ENCODE measurements around the gene TMEM117.
"Not testable (repeated sequence)": the region's sequence is repeated elsewhere in the genome, so short reads cannot be mapped to it uniquely, and the experiment has no call there.

TMEM117 gene

DNA sequence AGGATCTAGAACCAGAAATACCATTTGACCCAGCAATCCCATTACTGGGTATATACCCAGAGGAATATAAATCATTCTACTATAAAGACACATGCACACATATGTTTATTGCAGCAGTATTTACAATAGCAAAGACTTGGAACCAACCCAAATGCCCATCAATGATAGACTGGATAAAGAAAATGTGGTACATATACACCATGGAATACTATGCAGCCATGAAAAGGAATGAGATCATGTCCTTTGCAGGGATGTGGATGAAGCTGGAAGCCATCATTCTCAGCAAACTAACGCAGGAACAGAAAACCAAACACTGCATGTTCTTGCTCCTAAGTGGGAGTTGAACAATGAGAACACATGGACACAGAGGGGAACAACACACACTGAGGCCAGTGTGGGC is 414.6 kb downstream of the TMEM117 start:
- not testable (repeated sequence) for H3K4me3 ChIP-seq (ENCODE audit: insufficient read depth, low read depth, low read length); H3K9me3 ChIP-seq (ENCODE audit: control insufficient read depth, low read length)

DNA sequence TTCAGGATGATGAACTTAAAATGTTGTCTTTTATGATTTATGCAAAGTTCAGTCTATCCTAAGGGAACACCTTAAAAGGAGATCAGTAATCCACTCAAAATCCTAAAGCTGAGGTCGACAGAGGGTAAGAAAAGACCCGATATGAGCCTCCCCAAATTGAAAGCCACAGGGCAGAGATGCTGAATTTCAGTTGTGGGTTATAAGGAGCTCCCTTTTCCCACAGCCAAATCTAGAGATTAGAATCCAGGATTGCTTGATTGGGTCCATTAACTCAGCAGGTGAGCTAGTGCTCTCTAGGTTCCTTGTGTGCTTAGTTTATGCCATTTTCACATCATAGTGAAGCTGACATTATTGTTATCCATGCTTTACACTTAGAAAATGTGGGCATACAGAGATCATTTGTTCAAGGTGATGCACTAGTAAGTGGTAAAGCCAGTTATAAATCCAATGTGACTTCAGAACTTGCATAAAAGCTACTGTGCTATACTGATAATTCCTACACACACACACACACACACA is 417.5 kb downstream of the TMEM117 start:
- Histone ChIP-seq H3K27ac (ENCODE audit: insufficient read depth, low read depth, low read length, poor library complexity, severe bottlenecking) (no peak overlapping the region), H3K4me3 (ENCODE audit: insufficient read depth, low read depth, low read length) (no peak overlapping the region), H3K36me3 (ENCODE audit: control insufficient read depth, insufficient read depth, low read length) (no peaks in the 10 kb centered on the region), H3K9me3 (ENCODE audit: control insufficient read depth, low read length) (no peaks in the 10 kb centered on the region), H3K27me3 (ENCODE audit: control insufficient read depth, insufficient read depth, low read length, poor library complexity, severe bottlenecking) (no peaks in the 10 kb centered on the region), H3K4me1 (ENCODE audit: control insufficient read depth, insufficient read depth, low read length) (no peaks in the 10 kb centered on the region)
- WGBS, 2 experiments = 80 to 85% methylated on average over 1 to 2 of the region's 2 CpGs

More for the DNA sequence above, 414.6 kb downstream of the TMEM117 start:
- H3K27me3 ChIP-seq (ENCODE audit: control insufficient read depth, insufficient read depth, low read length, poor library complexity, severe bottlenecking); H3K36me3 ChIP-seq (ENCODE audit: control insufficient read depth, insufficient read depth, low read length); H3K4me1 ChIP-seq (ENCODE audit: control insufficient read depth, insufficient read depth, low read length); H3K27ac ChIP-seq (ENCODE audit: insufficient read depth, low read depth, low read length, poor library complexity, severe bottlenecking): not testable (repeated sequence)
- 93 to 96% methylated on average over 1 of the region's 1 CpG for WGBS, 2 experiments

- Histone ChIP-seq H3K27ac (ENCODE audit: insufficient read depth, low read depth, low read length, poor library complexity, severe bottlenecking) (no peak overlapping the region), H3K27me3 (ENCODE audit: control insufficient read depth, insufficient read depth, low read length, poor library complexity, severe bottlenecking) (no peaks in the 10 kb centered on the region), H3K9me3 (ENCODE audit: control insufficient read depth, low read length) (no peaks in the 10 kb centered on the region), H3K36me3 (ENCODE audit: control insufficient read depth, insufficient read depth, low read length) (no peaks in the 10 kb centered on the region), H3K4me1 (ENCODE audit: control insufficient read depth, insufficient read depth, low read length) (no peaks in the 10 kb centered on the region), H3K4me3 (ENCODE audit: insufficient read depth, low read depth, low read length) (no peak overlapping the region)
- 100% methylated on average over 1 of the region's 1 CpG; no CpG with 5 or more reads in 1 of the 2 experiments for WGBS, 2 experiments
These were observed 422.4 kb downstream of the TMEM117 start for GRCh38 chr12:44258246-44258645.

DNA sequence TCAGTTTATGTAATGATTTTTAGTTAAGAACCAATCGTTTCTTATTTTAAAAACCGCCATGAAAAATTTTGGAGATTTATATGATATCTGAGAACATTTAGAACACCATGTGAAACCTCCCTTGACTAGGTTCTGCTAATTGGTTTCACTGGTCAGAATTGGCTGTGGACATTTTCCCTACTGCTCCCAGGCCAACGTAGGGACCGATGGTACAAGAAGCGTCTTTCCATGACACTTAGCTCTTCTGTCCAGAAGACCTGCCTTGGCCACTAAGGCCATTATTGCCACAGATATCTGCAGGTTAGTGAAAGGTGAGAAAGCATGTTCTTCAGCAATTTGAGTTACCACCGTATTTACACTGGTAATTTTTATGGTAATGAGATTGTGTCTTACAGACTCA is 424.0 kb downstream of the TMEM117 start:
- H3K36me3 ChIP-seq (ENCODE audit: control insufficient read depth, insufficient read depth, low read length) = no peaks in the 10 kb centered on the region
- H3K4me3 ChIP-seq (ENCODE audit: insufficient read depth, low read depth, low read length) = no peak overlapping the region
- no peaks in the 10 kb centered on the region for H3K9me3 ChIP-seq (ENCODE audit: control insufficient read depth, low read length)
- WGBS, 2 experiments = 96 to 98% methylated on average over 6 of the region's 6 CpGs
- H3K4me1 ChIP-seq (ENCODE audit: control insufficient read depth, insufficient read depth, low read length) = no peaks in the 10 kb centered on the region
- no peak overlapping the region for H3K27ac ChIP-seq (ENCODE audit: insufficient read depth, low read depth, low read length, poor library complexity, severe bottlenecking)
- H3K27me3 ChIP-seq (ENCODE audit: control insufficient read depth, insufficient read depth, low read length, poor library complexity, severe bottlenecking) = no peaks in the 10 kb centered on the region

DNA sequence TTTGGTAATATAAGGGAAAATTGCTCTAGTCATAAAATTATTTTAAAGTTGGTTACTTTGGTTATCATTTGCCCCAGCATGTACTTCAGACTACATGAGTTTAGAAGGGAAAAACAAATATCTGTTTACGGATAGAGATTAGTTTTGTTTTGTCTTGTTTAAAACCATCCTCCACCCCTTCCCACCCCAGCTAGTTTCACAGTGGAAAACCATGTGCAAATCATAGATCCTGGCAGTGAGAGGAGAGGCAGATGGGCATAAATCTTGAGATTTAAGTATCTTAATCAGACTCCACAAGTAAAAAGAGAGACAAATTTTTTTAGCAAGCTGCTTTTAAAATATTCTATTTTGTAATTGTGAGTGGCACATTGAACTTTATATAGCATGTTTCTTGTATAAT is 424.7 kb downstream of the TMEM117 start:
- Histone ChIP-seq H3K36me3 (ENCODE audit: control insufficient read depth, insufficient read depth, low read length) (no peaks in the 10 kb centered on the region), H3K4me1 (ENCODE audit: control insufficient read depth, insufficient read depth, low read length) (no peaks in the 10 kb centered on the region), H3K9me3 (ENCODE audit: control insufficient read depth, low read length) (no peaks in the 10 kb centered on the region), H3K27ac (ENCODE audit: insufficient read depth, low read depth, low read length, poor library complexity, severe bottlenecking) (no peak overlapping the region), H3K27me3 (ENCODE audit: control insufficient read depth, insufficient read depth, low read length, poor library complexity, severe bottlenecking) (no peaks in the 10 kb centered on the region), H3K4me3 (ENCODE audit: insufficient read depth, low read depth, low read length) (no peak overlapping the region)
- 100% methylated on average over 1 of the region's 1 CpG; no CpG with 5 or more reads in 1 of the 2 experiments for WGBS, 2 experiments

GRCh38 chr12:44285321-44285960 is 449.6 kb downstream of the TMEM117 start:
- Histone ChIP-seq H3K9me3 (ENCODE audit: control insufficient read depth, low read length) (no peaks in the 10 kb centered on the region), H3K27ac (ENCODE audit: insufficient read depth, low read depth, low read length, poor library complexity, severe bottlenecking) (no peak overlapping the region), H3K36me3 (ENCODE audit: control insufficient read depth, insufficient read depth, low read length) (no peaks in the 10 kb centered on the region), H3K4me3 (ENCODE audit: insufficient read depth, low read depth, low read length) (no peak overlapping the region), H3K27me3 (ENCODE audit: control insufficient read depth, insufficient read depth, low read length, poor library complexity, severe bottlenecking) (no peaks in the 10 kb centered on the region), H3K4me1 (ENCODE audit: control insufficient read depth, insufficient read depth, low read length) (no peaks in the 10 kb centered on the region)
- WGBS, 2 experiments = 95 to 96% methylated on average over 3 of the region's 3 CpGs

GRCh38 chr12:44286336-44286735 is 450.5 kb downstream of the TMEM117 start:
- no CpG with 5 or more reads among the region's 2 CpGs for WGBS, 2 experiments
- H3K36me3 ChIP-seq (ENCODE audit: control insufficient read depth, insufficient read depth, low read length) = no peaks in the 10 kb centered on the region
- H3K4me1 ChIP-seq (ENCODE audit: control insufficient read depth, insufficient read depth, low read length) = no peaks in the 10 kb centered on the region
- H3K9me3 ChIP-seq (ENCODE audit: control insufficient read depth, low read length) = no peaks in the 10 kb centered on the region
- no peaks in the 10 kb centered on the region for H3K27me3 ChIP-seq (ENCODE audit: control insufficient read depth, insufficient read depth, low read length, poor library complexity, severe bottlenecking)
- H3K4me3 ChIP-seq (ENCODE audit: insufficient read depth, low read depth, low read length) = no peak overlapping the region
- no peak overlapping the region for H3K27ac ChIP-seq (ENCODE audit: insufficient read depth, low read depth, low read length, poor library complexity, severe bottlenecking)

GRCh38 chr12:44286821-44287505 is 451.1 kb downstream of the TMEM117 start:
- Histone ChIP-seq H3K27ac (ENCODE audit: insufficient read depth, low read depth, low read length, poor library complexity, severe bottlenecking) (no peak overlapping the region), H3K9me3 (ENCODE audit: control insufficient read depth, low read length) (no peaks in the 10 kb centered on the region), H3K27me3 (ENCODE audit: control insufficient read depth, insufficient read depth, low read length, poor library complexity, severe bottlenecking) (no peaks in the 10 kb centered on the region), H3K4me1 (ENCODE audit: control insufficient read depth, insufficient read depth, low read length) (no peaks in the 10 kb centered on the region), H3K36me3 (ENCODE audit: control insufficient read depth, insufficient read depth, low read length) (no peaks in the 10 kb centered on the region), H3K4me3 (ENCODE audit: insufficient read depth, low read depth, low read length) (no peak overlapping the region)
- WGBS, 2 experiments = 85 to 87% methylated on average over 1 to 2 of the region's 2 CpGs

DNA sequence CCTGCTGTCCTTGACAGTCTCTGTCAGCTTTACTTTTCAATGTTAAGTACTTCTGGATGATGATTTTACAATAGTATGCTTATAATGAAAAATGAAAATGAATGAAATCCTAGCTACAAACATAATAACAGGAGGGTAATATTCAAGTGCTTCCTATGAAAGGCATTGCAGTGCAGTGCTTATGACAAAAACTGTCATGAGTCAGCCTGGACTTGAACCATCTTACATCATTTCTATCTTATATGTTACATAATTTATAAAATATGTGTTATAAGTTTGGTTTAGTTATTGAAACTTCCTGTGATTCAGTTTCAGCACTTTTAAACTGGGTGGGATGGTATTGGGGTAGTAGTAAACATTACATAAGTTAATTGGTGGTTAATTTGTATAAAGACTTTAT is 451.7 kb downstream of the TMEM117 start:
- Histone ChIP-seq H3K27ac (ENCODE audit: insufficient read depth, low read depth, low read length, poor library complexity, severe bottlenecking) (no peak overlapping the region), H3K4me1 (ENCODE audit: control insufficient read depth, insufficient read depth, low read length) (no peaks in the 10 kb centered on the region), H3K9me3 (ENCODE audit: control insufficient read depth, low read length) (no peaks in the 10 kb centered on the region), H3K36me3 (ENCODE audit: control insufficient read depth, insufficient read depth, low read length) (no peaks in the 10 kb centered on the region), H3K27me3 (ENCODE audit: control insufficient read depth, insufficient read depth, low read length, poor library complexity, severe bottlenecking) (no peaks in the 10 kb centered on the region), H3K4me3 (ENCODE audit: insufficient read depth, low read depth, low read length) (no peak overlapping the region)

- H3K4me1 ChIP-seq (ENCODE audit: control insufficient read depth, insufficient read depth, low read length) = no peaks in the 10 kb centered on the region
- no peaks in the 10 kb centered on the region for H3K36me3 ChIP-seq (ENCODE audit: control insufficient read depth, insufficient read depth, low read length)
- H3K27me3 ChIP-seq (ENCODE audit: control insufficient read depth, insufficient read depth, low read length, poor library complexity, severe bottlenecking) = no peaks in the 10 kb centered on the region
- H3K9me3 ChIP-seq (ENCODE audit: control insufficient read depth, low read length) = no peaks in the 10 kb centered on the region
- WGBS, 2 experiments = 82 to 95% methylated on average over 1 of the region's 1 CpG
- no peak overlapping the region for H3K4me3 ChIP-seq (ENCODE audit: insufficient read depth, low read depth, low read length)
- no peak overlapping the region for H3K27ac ChIP-seq (ENCODE audit: insufficient read depth, low read depth, low read length, poor library complexity, severe bottlenecking)
These were observed 458.8 kb downstream of the TMEM117 start for GRCh38 chr12:44294649-44295048.
